Ishikawa (cell line): Measurements from ENCODE around the gene TRIM71.

Experiments
- CEBPB ChIP-seq: IDR thresholded peaks from 2 replicates; pipeline ENCODE4 v1.6.1; 2012
- CREB1 ChIP-seq: IDR thresholded peaks from 2 replicates; pipeline ENCODE4 v1.6.1; 2012; ENCODE audit warnings: low read depth
- EGR1 ChIP-seq: IDR thresholded peaks from 2 replicates; pipeline ENCODE4 v1.6.1; 2012
- NFIC ChIP-seq: IDR thresholded peaks from 2 replicates; pipeline ENCODE4 v1.6.1; 2012
- RAD21 ChIP-seq: IDR thresholded peaks from 2 replicates; pipeline ENCODE4 v1.6.1; 2012; ENCODE audit warnings: low read depth
- REST ChIP-seq: IDR thresholded peaks from 2 replicates; pipeline ENCODE4 v1.6.1; 2012; ENCODE audit warnings: low read depth, mild to moderate bottlenecking
- TEAD4 ChIP-seq: IDR thresholded peaks from 2 replicates; pipeline ENCODE4 v1.6.1; 2012
- USF1 ChIP-seq: IDR thresholded peaks from 2 replicates; pipeline ENCODE4 v1.6.1; 2012

DNA sequence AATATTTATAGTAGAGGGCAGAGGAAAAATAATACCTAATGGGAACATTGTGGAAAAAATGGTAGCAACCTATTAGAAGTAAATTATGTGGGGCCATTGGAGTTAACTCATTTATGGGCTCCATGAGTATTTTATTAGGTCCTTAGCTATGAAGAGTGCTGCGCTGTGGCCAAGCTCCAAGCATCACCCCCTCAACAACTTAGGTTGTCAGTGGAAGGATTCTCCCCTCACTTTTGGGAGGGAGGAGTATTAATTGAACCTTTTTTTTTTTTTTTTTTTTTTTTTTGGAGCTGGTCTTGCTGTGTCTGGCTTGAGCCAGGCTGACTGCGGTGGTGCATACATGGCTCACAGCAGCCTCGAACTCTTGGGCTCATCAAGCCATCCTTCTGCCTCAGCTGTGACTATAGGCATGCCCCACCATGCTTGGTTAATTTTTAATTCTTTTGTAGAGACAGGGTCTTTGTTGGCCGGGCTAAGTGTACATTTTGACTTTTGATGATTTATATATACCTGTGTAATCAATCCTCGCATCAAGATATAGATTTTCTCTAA is 45.2 kb downstream of the TRIM71 start:
- no peak for TF ChIP-seq CREB1
- TF ChIP-seq CEBPB: no peak
- no peak for TF ChIP-seq EGR1
- no peak for TF ChIP-seq RAD21
- no peak for TF ChIP-seq NFIC
- TF ChIP-seq TEAD4: no peak
- no peak for TF ChIP-seq REST
- no peak for TF ChIP-seq USF1
